Ammon's horn (tissue), 1 donor: ENCODE measurements around the gene CSAG1.
"Not testable (repeated sequence)": the region's sequence is repeated elsewhere in the genome, so short reads cannot be mapped to it uniquely, and the experiment has no call there.

Experiments used
- DNase-seq: peaks from one replicate; pipeline ENCODE4 v3.0.0-alpha.2; 2016; ENCODE audit warnings: low spot score

Gene CSAG1

GRCh38 chrX:152733261-152733975 is at the start of gene CSAG1, which contains the start of gene MAGEA12:
CSAG1 (minus strand) TSS chrX:152733721; CDS start chrX:152732460, 1,261 bp downstream.
MAGEA12 (plus strand) TSS chrX:152733757; CDS start chrX:152736162, 2,405 bp downstream.
- DNase-seq = no peak

GRCh38 chrX:152769549-152770289 is 36.2 kb upstream of the CSAG1 start, which contains the start of gene MAGEA6:
MAGEA6 (minus strand) TSS chrX:152769689; CDS start chrX:152767650, 2,039 bp downstream.
- DNase-seq = not testable (repeated sequence)

DNA sequence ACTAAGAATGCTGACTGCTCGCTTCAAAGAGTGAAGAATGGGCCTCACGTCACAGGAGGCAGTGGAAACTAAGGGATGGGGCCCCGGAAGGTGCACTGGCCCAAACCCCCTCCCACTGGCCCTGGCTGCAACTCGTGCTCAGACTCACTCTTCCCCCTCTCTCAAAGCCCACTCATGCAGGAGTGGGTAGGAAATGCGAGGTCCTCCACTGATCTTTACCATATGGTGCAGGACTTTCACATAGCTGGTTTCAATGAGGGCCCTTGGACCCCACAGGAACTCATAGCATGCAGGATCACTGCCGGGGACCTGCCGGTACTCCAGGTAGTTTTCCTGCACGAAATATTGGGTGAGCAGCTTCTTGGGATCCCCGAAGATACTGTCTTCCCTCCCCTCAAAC is 33.0 kb upstream of the CSAG1 start:
- not testable (repeated sequence) for DNase-seq

GRCh38 chrX:152761582-152761981 is 28.1 kb upstream of the CSAG1 start:
- not testable (repeated sequence) for DNase-seq

DNA sequence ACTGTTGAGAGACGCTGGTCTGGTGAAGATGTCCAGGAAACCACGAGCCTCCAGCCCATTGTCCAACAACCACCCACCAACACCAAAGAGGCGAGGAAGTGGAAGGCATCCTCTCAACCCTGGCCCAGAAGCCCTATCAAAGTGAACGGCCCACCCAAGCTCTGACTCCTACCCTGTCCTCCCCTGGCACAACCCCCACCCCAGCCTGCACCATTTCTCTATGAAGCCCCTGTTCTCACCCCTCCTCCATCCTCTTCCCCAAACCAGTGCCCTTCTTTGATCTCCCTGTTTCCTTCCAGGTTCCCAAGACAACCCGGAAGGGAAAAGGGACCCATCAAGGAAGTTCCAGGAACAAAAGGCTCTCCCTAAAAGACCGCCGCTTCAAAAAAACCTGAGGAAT is 26.0 kb upstream of the CSAG1 start:
- DNase-seq = not testable (repeated sequence)

DNA sequence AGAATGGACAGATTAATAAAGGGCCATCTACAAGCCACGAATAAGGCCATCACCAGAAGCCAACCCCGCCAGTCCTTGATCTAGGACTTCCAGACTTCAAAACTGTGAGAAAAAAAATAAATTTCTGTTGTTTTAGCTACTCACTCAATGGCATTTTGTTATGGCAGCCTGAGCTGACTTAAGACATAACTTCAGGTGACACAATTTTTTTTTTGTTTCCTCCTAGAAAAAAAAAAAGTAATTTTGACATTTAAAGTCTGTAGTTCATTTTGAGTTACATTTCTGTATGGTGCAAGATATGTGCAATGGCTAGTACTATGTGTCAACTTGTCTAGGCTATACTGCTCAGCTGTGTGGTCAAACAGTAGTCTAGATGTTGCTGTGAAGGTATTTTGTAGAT is 25.4 kb upstream of the CSAG1 start, which contains the start of gene CSAG3:
CSAG3 (plus strand) TSS at position 301 of the 400 bp plus-strand sequence.
- not testable (repeated sequence) for DNase-seq

- DNase-seq = not testable (repeated sequence)
These were observed 21.4 kb upstream of the CSAG1 start for GRCh38 chrX:152754871-152755270.

- not testable (repeated sequence) for DNase-seq
These were observed 20.4 kb upstream of the CSAG1 start, which contains the start of gene MAGEA2 for GRCh38 chrX:152753686-152754650. MAGEA2 (minus strand) TSS chrX:152753842; CDS start chrX:152751363, 2,479 bp downstream.

DNA sequence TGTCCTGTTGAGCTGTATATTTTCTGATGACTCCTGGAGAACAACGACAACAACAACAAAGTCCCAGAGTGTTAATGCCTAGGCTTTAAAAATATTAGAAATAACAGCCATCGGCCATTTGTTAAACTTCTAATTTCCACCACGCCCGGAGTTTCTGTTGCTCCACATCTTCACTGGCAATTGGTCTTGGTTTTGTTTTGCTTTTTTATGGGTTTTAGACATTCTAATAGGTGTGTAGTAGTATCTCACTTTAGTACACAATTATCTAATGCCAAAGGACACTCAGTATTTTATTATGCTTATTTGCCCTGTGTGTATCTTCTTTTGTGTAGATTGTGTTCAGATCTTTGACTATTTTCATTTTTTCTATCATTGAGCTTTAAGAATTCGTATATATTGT is 5.0 kb upstream of the CSAG1 start:
- DNase-seq = no peak

- DNase-seq = not testable (repeated sequence)
These were observed 3.0 kb upstream of the CSAG1 start for GRCh38 chrX:152736528-152736927.

DNA sequence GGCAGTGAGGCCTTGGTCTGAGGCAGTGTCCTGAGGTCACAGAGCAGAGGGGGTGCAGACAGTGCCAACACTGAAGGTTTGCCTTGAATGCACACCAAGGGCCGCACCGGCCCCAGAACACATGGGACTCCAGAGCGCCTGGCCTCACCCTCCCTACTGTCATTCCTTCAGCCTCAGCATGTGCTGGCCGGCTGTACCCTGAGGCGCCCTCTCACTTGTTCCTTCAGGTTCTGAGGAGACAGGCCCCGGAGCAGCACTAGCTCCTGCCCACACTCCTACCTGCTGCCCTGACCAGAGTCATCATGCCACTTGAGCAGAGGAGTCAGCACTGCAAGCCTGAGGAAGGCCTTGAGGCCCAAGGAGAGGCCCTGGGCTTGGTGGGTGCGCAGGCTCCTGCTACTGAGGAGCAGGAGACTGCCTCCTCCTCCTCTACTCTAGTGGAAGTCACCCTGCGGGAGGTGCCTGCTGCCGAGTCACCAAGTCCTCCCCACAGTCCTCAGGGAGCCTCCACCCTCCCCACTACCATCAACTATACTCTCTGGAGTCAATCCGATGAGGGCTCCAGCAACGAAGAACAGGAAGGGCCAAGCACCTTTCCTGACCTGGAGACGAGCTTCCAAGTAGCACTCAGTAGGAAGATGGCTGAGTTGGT is 2.5 kb upstream of the CSAG1 start:
- DNase-seq = no peak

DNA sequence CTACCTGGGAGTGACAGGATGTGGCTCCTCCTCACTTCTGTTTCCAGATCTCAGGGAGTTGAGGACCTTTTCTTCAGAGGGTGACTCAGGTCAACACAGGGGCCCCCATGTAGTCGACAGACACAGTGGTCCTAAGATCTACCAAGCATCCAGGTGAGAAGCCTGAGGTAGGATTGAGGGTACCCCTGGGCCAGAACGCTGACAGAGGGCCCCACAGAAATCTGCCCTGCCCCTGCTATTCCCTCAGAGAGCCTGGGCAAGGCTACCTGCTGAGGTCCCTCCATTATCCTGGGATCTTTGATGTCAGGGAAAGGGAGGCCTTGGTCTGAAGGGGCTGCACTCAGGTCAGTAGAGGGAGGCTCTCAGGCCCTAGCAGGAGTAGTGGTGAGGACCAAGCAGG is 1.6 kb upstream of the CSAG1 start:
- no peak for DNase-seq

GRCh38 chrX:152734143-152734858 is 780 bp upstream of the CSAG1 start:
- not testable (repeated sequence) for DNase-seq

- no peak for DNase-seq
These were observed 8.1 kb downstream of the CSAG1 start for GRCh38 chrX:152725409-152725808.

GRCh38 chrX:152713815-152714787 is 19.4 kb downstream of the CSAG1 start, which contains the start of gene MAGEA2B:
MAGEA2B (plus strand) TSS chrX:152714628; CDS start chrX:152717107, 2,479 bp downstream.
- DNase-seq = not testable (repeated sequence)

- DNase-seq = not testable (repeated sequence)
These were observed 20.3 kb downstream of the CSAG1 start for GRCh38 chrX:152713195-152713594.

GRCh38 chrX:152709173-152709572 is 24.3 kb downstream of the CSAG1 start, which contains the start of gene CSAG2:
CSAG2 (minus strand) TSS chrX:152709273; CDS start chrX:152709112, 161 bp downstream.
- DNase-seq = not testable (repeated sequence)

- not testable (repeated sequence) for DNase-seq
These were observed 27.0 kb downstream of the CSAG1 start for GRCh38 chrX:152706500-152706899.

GRCh38 chrX:152700390-152700789 is 33.1 kb downstream of the CSAG1 start:
- not testable (repeated sequence) for DNase-seq
